RKO (cell line): Measurements from ENCODE around the gene GPR17.

Experiments used
- DNase-seq: peaks from one replicate; pipeline ENCODE4 v3.0.0-alpha.2; 2016; ENCODE audit warnings: low spot score

GPR17 gene

DNA sequence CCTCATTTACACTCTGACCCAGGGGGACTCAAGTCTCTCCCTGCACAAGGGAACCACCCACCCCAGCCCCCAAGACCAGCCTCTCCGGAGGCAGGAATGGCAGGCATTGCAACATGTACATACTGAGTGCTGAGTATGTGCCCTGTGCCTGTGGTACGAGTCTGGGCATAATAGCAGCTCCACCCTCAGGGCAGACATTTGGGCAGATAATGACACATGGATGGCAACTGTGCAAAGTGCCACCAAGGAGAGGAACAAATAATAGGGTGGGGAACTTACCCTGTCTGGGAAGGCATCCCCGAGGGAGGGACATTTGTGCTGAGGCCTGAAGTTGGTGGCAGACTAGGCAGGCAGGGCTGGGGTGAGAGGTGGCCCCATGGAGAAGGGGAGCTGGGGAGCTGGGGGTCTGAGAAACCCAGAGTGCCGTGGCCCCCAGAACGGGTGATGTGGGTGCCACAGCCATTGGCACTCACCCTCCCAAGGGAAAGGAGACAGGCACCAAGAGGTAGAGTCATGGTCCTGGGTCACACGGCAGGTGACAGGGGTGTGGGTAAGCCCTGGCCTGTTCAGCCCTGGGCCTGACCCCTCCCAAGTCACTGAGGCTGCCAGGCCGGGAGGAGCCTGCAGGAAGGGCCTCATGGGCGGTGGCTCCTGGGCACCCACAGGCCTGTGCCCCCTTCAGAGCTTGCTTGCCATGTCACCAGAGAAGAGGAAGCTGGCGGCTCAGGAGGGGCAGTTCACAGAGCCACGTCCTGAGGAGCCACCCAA lies 15.7 kb upstream of the GPR17 start:
- no peak for DNase-seq

GRCh38 chr2:127630864-127631540 lies 15.0 kb upstream of the GPR17 start:
- no peak for DNase-seq

- no peak for DNase-seq
Observed at GRCh38 chr2:127631541-127631996, 14.4 kb upstream of the GPR17 start.

DNA sequence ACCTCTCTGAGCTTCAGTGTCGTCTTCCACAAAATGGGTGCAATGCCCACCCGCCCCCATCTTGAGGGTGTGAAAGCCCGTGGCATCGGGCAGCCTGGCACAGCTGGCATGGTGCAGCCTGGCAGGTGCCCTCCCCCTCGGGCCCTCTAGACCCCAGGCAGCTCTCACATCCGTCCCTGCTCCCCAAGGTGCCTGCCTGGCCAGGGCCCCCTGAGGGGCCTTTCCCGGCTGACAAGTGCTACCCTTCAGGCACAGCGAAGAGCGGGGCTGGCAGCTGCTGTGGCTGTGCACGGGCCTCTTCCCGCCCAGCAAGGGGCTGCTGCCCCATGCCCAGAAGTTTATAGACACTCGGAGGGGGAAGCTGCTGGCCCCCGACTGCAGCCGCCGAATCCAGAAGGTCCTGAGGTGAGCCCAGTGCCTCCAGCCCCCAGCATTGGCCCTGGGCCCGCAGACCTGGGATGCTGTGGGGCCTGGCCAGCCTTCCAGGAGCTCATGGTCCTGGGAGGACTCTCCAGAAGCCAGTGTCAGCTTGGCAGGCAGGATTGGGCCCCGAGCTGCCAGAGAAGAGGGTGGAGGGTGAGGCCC lies 13.9 kb upstream of the GPR17 start:
- no peak for DNase-seq

DNA sequence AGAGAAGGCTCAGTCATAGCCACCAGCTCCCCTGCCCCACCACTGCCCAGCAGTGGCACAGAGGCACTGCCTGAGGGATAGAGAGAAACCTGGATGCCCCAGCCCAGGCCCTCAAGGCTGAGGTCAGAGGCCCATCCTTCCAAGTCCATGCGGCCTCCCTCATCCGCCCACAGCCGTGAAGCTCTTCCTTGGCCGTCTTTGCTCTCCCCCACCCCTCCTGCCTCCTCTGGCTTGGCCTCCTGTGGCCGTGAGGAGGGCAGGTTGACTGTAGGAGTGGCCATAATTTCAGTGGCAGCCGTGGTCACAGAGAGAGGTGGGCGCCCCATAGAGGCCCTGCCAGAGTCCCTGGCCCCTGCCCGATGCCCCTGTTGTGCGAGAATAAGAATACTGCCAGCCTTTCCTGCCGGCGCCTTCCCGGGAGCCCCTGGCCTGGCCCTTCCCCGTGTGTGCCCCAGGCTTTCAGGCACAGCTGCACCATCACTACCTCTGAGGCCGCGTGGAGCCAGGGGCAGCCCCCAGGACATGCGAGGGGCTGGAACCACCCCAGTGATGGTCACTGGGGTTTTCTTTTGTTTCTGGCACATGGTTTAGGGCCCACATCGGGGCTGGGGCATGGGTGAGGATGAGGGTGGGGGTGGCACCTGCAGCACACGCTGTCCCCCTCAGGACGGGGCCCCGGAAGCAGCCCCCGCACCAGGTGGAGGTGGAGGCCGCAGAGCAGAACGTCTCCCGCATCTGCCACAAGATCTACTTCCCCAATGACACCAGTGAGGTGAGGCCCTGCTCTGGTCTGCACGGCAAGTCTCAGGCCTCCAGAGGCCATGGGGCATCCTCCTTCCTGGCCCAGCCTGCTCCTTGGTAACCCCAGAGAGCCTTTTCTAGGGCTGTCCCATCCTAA lies 13.1 kb upstream of the GPR17 start:
- no peak for DNase-seq

- no peak for DNase-seq
Observed at GRCh38 chr2:127633556-127634065, 12.3 kb upstream of the GPR17 start.

- no peak for DNase-seq
Observed at GRCh38 chr2:127634066-127634617, 11.8 kb upstream of the GPR17 start.

GRCh38 chr2:127634626-127635379 lies 11.2 kb upstream of the GPR17 start:
- no peak for DNase-seq

DNA sequence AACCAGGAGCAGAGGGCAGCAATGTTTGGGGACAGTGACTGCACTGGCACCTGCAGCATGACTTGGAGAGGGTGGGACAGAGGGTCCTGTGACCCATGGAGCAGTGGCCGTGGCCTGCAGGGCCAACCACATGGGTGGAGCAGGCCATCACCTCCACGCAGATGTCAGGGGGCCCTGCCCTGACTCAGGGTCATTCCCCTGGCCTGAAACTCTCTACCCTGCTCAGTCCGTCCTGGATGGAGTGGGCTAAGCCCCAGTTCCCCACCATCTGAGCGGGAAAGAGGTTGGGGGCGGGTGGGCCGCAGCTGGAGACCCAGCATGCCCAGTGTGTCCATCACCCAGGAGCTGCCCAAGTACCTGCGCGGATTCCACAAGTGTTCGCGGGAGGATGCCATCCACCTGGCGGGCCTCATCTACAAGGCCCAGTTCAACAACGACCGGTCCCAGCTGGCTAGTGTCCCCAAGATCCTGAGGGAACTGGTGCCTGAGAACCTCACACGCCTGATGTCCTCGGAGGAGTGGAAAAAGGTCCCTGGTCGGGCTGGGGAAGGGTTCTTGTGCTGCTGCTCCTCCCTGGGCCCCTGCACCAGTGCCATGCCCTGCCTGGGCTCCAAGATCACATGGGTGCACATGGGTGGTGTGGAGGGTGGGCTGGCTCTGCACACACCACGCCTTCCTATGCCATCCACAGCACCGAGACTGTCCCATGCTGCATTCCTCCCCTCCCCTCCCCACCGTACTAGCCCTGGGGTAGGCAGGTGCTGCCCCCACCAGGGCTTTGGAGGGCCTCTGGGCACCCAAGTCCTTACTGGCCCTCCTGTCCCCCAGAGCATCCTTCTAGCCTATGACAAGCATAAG lies 10.3 kb upstream of the GPR17 start:
- DNase-seq = no peak

- DNase-seq = no peak
Observed at GRCh38 chr2:127636248-127637235, 9.4 kb upstream of the GPR17 start.

GRCh38 chr2:127637236-127637630 lies 8.7 kb upstream of the GPR17 start:
- no peak for DNase-seq

DNA sequence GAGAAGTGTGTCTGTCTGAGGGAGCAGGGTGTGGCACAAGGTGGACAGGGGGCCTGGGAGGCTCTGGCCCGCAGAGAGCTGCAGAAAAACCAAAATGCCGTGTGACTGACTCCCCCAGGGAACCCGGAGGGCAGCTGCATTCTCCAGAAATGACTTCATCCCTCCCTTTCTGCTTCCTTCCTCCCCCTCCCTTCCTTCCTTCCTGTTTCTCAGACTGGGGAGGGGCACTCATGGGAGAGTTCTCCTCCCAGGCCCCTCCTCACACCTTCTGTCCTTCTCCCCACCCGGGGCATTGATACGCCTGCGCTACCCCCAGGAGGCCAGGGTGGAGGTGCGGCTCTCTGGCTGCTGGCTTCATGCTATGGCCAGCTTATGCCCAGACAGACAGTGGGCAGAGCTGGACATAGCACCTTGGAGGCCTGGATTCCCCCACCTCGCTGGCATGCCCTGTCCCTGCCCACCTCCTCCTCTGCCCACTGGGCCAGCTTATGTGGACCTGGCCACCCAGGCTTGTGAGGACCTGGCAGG lies 8.2 kb upstream of the GPR17 start:
- DNase-seq = peak; percentile 38

- DNase-seq = no peak
Observed at GRCh38 chr2:127638361-127639110, 7.4 kb upstream of the GPR17 start.

- no peak for DNase-seq
Observed at GRCh38 chr2:127639111-127639474, 6.9 kb upstream of the GPR17 start.

GRCh38 chr2:127640082-127641072 lies 5.6 kb upstream of the GPR17 start:
- DNase-seq = no peak

DNA sequence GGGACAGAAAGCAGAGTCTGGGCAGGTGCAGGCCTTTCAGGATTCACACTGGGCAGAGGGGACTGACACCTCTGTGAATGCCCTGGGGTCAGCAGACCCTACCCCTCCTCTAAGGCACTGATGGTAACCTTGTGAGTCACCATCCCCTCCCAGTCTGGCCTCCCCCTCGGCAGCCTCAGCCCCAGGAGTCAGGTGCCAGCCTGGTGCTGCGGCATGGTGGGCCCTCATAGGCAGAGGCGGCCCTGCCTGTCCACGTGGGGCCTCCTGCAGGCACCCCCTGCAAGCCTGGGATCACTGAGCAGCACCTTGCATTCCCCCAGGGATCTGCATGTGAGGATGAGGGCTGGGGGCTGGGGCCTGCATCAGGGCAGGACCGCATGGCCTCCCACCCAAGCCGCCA lies 4.8 kb upstream of the GPR17 start:
- DNase-seq = no peak
